Measurements from ENCODE around the gene TIMM10B.

The TIMM10B gene, protein sequence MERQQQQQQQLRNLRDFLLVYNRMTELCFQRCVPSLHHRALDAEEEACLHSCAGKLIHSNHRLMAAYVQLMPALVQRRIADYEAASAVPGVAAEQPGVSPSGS

DNA sequence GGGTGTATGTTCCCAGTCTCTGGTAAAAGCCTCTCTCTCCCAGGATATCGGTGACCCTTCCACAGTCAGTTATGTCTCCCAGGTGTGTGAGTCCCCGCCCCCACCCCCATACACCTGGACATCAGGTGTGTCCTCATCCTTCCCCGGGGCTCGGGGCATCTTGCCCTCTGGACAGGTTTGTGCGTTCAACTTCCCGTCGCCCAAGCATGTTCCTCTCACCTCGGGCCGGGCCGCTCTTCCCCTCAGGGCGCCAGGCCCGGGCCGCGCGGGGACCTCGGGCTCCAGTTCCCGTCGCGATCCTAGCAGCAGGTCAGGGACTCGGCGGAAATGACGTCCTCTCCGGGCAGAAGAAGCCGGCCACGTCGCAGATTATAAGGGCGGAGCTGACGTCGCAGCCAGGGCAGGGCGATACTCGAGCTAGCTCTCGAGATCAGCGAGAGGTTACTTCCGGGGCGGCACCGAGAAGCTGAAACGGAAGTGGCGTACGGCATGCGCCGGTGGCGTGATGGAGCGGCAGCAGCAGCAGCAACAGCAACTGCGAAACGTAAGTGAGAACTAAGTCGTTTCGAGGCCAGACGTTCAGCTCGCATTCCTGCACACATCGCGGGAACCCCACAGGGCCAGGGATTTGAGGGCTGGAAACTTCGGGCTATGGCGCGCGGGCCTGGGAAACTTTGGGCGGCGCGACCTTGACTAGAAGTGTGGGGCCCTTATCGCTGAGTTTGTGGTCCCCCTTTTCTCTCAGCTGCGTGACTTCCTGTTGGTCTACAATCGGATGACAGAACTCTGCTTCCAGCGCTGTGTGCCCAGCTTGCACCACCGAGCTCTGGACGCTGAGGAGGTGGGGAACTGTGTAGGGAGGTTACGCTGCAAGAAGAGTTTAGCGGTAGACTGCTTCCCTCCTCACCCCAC is at the start of gene TIMM10B, which contains the start of gene ARFIP2:
TSS of gene TIMM10B (plus strand) at position 490 of the 912 bp plus-strand sequence. CDS start at position 506, 16 bp downstream.
TSS of gene ARFIP2 (minus strand) at position 320 of the 912 bp plus-strand sequence. CDS start 910 bp downstream, outside the sequence.
- peak; percentile 95 for DNase-seq (ENCODE audit: low read depth)

DNA sequence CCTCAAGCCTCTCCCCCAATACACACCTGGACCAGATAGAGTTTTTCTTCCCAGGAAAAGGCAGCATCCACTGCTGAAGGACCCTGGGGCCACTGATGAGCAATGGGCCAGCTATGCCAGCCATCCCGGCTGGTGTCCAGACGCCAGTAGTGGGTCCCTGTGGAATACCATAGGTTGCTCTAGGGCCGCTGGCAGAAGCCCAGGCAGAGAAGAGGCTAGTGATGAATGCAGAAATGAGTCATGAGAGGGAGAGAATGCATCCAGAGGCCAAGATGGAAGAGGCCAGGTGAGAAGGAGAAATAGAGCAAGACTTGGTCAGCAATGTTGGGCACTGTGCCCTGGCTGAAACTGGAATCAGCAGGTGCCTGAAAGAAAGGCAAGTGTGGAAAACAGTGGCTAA is 49.4 kb upstream of the TIMM10B start:
- no peak for DNase-seq (ENCODE audit: low read depth)

GRCh38 chr11:6433998-6434660 is 47.2 kb upstream of the TIMM10B start:
- no peak for DNase-seq (ENCODE audit: low read depth)

DNA sequence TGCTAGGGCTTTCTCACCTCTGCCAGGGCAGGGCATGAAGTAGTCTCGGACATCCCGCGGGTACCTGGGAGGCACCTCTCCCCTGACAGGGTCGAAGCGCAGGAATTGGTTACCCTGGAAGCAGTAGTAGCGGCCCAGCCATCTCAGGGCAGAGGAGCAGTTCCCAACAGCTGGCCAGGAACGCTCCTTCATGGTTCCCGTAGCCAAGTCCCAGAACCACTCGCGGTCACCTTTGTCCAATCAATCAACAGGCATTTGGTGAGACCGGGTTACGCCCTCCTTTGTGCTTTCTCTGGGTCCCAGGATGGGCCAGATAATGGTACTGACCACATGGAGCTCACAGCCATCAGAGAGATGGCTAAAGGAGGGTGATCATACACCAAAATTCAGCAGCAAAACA is 43.9 kb upstream of the TIMM10B start:
- no peak for DNase-seq (ENCODE audit: low read depth)

DNA sequence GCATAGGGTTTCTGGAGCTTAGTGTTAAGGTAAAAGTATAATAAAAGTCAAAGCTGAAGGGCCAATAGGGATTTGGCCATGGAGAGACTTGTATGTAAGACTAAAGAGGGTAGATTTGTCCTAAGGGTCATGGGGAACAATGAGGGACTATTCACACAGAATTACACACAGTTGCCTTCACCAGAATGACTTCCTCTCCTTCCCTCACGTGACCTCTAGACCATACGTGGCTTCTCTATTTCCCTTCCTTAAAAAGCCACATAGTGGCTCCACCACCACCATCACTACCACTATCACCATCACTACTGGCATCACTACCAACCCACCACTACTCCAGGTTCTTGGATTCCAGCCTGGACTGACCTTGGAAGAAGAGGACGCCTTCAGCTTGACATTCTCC is 43.3 kb upstream of the TIMM10B start:
- no peak for DNase-seq (ENCODE audit: low read depth)

DNA sequence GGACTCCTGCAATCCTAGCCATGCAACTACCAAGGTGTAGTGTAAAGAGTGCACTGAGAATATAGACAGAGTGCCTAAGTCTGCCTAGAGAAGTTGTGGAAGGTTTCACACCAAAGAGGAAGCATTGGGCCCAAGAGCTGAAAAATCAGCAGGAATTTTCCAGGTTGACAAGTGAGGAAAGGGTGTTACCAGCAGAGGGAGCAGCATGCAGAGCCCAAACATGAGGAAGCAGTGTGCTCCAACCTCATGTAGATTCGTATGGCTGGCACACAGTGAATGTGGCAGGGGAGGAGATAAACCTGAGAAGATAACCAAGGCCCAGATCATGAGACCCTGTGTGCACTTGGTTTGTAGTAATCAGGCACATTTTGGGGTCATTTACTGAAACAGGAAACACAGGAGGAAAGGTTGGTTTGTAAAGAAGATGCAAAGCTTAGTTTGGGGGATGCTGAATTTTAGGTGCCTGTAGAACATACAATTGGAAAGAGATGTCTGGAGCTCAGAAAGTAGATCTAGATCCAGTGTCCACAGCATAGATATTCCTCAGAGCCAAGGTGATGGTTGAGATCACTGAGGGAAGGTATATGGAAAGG is 42.2 kb upstream of the TIMM10B start:
- no peak for DNase-seq (ENCODE audit: low read depth)

DNA sequence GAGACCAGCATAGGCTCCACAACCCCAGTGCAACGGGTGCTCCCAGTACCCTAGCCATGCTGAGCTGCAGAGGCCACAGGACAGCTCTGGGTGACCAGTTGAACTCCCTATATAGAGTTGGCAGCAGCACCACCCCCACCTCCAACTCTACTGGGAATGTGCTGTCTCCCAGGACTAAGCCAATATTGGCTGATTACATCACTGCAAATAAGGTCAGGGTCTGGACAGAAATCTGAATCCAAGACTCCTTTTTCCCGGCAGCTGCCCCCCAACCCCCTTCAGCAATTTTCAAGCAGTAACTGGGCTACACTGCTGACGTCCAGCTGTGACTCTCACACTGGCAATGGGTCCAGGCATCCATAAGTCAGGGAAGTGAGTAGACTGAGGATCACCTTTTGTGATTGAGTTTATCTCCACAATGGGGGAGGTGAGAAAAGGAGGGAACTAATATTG is 40.4 kb upstream of the TIMM10B start, which contains the start of gene HPX:
TSS of gene HPX (minus strand) at position 82 of the 453 bp plus-strand sequence. CDS start at position 58, 24 bp downstream.
- DNase-seq (ENCODE audit: low read depth), result no peak

DNA sequence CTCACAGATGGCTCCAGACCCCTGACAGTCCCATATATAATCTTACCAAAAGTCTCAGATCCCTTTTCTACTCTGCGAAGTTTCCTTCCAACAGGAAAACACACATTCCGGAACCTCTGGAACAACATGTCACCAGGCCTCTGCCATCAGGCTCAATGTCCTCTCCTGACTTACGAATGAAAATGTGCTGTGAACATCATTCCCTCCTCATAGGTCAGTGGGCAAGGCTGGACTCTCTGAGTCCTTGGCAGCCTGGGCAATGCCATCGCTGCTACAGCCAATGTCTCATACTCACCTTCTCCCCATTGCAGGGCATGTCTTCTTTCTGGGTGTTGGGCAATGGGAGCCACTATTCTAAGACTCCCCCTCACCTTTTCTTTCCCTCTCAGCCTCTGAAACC is 38.9 kb upstream of the TIMM10B start:
- no peak for DNase-seq (ENCODE audit: low read depth)

DNA sequence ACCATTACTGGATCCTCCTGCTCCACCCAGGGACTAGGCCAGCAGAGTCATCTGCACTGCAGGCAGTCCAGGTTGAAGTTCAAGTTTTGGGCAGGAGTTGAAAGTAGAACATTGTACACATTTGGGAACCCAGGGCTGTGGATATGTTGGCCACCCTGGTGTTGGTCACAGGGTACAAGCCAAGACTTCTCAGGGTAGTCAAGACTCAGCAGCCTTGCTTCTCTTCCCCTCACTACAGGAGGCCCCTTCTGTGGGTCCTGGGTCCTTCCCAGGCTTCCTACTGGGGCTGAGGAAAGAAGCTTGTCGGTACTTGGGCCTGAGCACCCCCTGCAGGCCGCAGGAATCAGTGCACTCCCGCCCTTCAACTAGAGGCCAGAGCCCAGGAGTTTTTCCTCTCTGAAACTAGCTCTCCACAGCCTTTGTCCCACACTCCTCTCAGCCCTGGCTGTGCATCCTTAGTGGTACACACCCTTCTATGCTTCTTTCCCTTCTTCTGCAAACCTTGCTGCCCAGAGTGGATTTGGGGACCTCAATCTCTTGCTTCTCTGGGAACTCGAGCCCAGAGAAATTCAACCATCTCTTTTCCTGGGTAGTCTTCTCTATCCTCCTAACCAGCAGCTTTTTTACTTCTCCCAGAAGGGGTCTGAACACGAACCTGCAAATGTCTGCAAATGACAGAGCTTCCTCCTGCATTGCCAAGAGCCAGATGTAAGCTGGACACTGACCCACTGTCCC is 37.9 kb upstream of the TIMM10B start:
- DNase-seq (ENCODE audit: low read depth), result no peak

GRCh38 chr11:6448574-6448973 is 32.7 kb upstream of the TIMM10B start:
- DNase-seq (ENCODE audit: low read depth), result no peak

GRCh38 chr11:6452219-6452618 is 29.1 kb upstream of the TIMM10B start:
- no peak for DNase-seq (ENCODE audit: low read depth)

GRCh38 chr11:6453152-6453551 is 28.1 kb upstream of the TIMM10B start:
- DNase-seq (ENCODE audit: low read depth), result no peak

DNA sequence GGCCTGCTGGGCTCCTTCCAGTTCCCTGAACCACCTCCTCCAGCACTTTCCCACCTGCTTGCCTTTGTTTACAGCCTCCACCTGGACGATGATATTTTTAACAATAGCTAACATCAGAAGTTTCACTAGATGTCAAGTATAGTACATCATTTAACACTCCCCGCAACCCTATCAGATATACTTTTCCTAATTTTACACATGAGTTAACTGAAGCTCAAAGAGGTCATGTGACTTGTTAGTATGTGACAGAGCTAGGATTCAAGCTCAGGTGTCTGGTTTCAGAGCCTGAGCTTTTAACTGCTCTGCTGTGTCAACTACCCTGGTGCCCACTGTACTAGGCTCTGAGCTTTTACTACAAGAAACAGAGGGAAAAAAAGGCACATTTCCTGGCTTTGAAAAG is 26.2 kb upstream of the TIMM10B start:
- DNase-seq (ENCODE audit: low read depth), result no peak

DNA sequence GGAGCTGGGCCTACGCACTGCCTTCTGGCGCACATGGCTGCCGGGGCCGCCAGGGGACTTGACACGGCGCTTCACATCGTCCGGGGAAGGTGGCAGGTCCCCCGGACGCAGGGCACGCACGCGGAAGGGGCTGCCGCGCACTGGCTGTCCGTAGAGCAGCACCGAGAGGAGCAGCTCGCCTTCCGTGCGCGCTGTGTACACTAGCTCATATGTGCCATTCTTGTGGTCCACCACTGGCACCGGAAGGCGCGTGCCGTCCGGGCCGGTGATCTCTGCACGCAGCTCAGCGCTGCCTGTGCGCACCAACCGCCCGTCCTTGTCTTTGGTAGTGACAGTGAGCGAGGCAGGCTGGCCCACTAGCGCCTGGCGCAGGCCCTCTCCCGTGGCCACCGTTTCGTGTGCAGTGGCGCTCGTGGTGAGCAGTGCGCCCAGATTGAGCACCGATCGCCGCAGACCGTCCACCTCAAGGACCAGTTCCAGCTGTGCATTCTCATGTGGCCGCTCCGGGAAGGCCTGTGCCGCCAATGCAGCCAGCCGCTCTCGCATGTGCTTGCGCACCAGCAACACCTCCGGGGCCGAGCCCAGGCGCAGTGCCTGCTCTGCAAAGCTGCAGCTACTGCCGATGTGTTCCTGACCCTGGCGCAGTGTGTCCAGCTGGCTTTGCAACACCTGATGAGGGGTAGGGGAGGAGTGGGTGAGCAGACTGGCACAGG is 24.8 kb upstream of the TIMM10B start:
- no peak for DNase-seq (ENCODE audit: low read depth)

DNA sequence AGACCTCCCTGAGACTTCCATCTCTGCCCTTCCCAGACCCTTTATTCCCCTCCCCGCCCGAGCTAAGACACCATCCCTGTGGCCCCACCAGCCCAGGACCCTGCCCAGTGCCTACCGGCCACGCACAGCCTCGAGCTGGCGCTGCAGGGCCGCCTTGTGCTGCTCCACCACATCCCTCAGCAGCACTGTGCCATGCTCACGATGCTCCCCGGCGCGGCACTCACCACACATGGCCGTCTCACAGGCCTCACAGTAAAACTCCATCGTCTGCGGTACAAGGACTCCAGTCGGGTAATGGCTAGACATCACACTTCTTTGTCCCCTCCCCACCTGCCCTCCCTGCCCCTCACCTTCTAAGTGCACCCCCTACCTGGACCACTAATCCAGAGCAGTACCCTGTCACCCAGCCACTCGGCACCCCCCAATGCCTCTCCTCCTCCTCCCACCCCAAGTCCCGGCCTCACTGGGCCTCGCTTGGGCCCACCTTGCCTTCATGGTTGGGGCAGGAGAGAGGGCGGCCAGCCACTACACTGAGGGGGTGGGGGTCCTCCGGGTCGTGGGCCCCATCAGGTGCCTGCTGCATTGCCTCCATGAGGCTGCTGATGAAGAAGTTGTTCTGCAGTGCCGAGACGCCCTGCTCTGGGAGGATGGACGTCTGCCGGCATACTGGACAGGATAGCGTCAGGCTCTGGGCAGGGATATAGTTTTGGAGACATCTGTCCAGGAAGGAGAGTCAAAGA is 23.6 kb upstream of the TIMM10B start:
- no peak for DNase-seq (ENCODE audit: low read depth)

GRCh38 chr11:6458352-6459098 is 22.8 kb upstream of the TIMM10B start:
- DNase-seq (ENCODE audit: low read depth), result no peak

DNA sequence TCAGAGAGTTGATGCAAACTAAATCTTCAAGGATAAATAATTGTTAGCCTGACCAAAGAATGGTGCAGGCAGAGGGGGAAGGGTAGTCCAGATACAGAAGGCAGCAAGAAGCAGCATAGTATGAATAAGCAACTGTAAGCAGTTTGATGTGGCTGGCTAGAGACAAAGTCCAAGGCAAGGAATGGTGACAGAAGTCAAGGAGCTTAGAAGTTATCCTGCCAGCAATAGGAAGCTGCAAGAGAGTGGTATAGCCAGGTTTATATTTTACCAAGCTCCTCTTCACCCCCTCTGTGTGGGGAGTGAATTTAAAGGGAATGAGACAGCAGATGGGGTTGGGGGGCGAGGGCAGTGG is 22.2 kb upstream of the TIMM10B start:
- DNase-seq (ENCODE audit: low read depth), result no peak

DNA sequence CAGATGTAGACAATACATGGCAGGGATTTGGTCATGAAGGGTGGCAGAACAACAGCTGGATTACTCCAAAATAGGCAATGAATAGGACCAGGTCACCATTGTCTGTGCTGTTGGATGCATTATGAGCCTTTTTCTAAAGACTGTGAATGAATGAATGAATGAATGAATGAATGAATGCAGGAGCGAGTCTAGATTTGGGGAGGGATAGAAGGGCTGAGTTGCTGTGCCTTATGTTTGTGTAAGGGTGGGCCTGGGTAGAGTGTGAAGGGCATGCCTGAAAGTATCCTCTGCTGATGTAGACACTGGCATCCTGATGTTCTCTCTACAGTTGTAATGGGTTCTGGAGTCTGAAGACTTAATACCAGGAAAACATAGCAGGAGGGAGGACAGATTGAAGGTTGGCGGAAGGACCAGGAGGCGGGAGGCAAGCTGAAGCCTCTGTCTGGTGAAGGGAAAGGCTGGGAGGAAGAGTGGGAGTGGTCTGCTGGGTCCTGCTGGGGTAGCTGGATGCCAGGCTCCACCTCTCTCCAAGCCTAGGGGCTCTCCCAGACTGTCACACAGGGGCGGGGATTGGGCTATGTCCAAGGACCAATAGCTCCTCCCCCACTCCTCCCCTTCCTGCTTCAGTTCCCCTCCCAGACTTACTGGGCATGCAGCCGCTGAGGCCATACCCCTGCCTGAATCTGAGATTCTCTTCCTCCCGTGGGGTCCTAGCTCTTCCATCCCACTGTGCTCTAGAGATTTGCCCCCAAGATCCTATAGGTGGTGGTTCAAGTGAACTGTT is 12.4 kb upstream of the TIMM10B start:
- no peak for DNase-seq (ENCODE audit: low read depth)

- DNase-seq (ENCODE audit: low read depth), result no peak
These were observed 11.7 kb upstream of the TIMM10B start for GRCh38 chr11:6469599-6469998.

All from stimulated activated CD8-positive, alpha-beta memory T cell treated with anti-CD3 and anti-CD28 coated beads, Interleukin-7, amount 100 ng/mL, for 24 hours (primary cell).